HUES64 (cell line): ENCODE measurements around the gene FFAR4.
A peak's percentile ranks its signal among the peaks of the same experiment; 100 is the strongest.

Experiments
- H3K27ac ChIP-seq: 2 replicates; pipeline ENCODE4 v1.7.0; 2013; ENCODE audit warnings: low read depth, low read length, inconsistent platforms
- H3K27me3 ChIP-seq: 2 replicates; pipeline ENCODE4 v1.6.1; 2013; ENCODE audit warnings: mild to moderate bottlenecking, low read length; ENCODE audit not compliant: insufficient read depth
- H3K36me3 ChIP-seq: 2 replicates; pipeline ENCODE4 v1.6.1; 2013; ENCODE audit warnings: mild to moderate bottlenecking, low read length; ENCODE audit not compliant: insufficient read depth
- H3K4me1 ChIP-seq: 2 replicates; pipeline ENCODE4 v1.6.1; 2013; ENCODE audit warnings: mild to moderate bottlenecking, low read length, moderate library complexity; ENCODE audit not compliant: insufficient read depth
- H3K4me3 ChIP-seq: 2 replicates; pipeline ENCODE4 v1.5.1; 2013; ENCODE audit warnings: mild to moderate bottlenecking, low read length, moderate library complexity
- H3K9ac ChIP-seq: 2 replicates; pipeline ENCODE4 v1.6.1; 2013; ENCODE audit warnings: mild to moderate bottlenecking, low read depth, low read length
- H3K9me3 ChIP-seq: 2 replicates; pipeline ENCODE4 v1.6.1; 2013; ENCODE audit warnings: low read depth, low read length; ENCODE audit not compliant: insufficient read depth
- WGBS: fragments of 150-250, 120-280 bp; methylation state at CpG from one replicate; pipeline ENCODE4 v1.1.7; 2013; ENCODE audit warnings: missing lambda C conversion rate; 5-methylcytosine and 5-hydroxymethylcytosine counted together

Gene FFAR4

DNA sequence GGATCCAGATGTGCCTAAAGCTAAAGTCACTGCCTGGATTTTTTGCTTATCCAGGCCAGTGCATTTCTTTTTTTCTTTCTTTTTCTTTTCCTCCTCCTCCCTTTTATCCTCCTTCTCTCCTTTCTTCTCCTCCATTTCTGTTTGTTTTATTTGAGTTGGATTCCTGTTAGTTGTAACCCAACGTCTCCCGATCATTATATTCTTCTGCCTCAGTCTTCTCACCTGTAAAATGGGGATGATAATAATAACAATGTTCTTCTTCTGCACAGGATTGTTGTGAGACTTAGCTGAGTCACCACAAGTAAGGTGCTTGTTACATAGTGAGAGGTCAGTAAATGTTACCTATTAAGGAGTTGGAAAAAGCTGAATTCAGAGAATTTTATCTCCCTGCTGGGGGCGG lies 13.7 kb upstream of the FFAR4 start:
- peaks cover 6% of the 10 kb centered on the region for H3K4me1 ChIP-seq
- no peak overlapping the region for H3K27ac ChIP-seq
- H3K4me3 ChIP-seq = no peak overlapping the region
- no peaks in the 10 kb centered on the region for H3K9me3 ChIP-seq
- no peaks in the 10 kb centered on the region for H3K27me3 ChIP-seq
- H3K9ac ChIP-seq = no peak overlapping the region
- WGBS = 97% methylated on average over 1 of the region's 3 CpGs
- no peaks in the 10 kb centered on the region for H3K36me3 ChIP-seq

DNA sequence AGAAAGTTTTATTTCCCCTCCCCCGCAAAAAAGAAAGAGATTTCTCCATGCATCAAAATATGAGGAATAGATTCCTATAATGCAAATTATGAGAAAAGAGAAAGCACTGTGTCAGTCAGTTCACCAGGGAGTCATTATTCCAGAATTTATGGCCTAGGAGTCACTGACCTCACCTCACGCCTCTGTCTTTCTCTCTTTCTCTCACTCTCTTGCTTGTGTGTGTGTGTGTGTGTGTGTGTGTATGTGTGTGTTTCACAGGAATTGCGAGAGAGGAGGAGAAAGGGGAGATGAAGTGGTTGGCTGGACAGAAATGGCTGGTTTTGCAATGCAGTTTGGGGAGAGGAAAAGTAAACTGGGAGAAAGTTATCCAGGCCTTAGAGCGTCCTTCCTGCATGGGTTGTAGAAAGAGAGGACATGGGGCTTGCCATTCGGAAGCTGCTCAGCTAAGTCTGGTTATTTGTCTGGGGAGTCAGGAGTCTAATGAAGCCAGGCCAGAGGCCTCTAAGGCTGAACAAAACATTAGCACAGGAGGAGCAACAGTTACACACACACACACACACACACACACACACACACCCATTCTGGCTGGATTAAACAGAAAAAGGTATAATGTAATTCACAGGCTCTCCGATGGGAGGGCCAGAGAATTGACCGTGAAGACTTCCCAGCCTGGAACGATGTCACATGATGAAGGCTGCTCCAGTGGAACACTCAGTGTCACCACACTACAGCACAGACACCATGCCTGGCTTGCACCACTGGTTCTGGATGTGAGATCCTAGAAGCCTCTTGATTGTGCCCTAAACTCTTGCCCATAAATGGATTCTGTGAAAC lies 12.8 kb upstream of the FFAR4 start:
- H3K4me3 ChIP-seq = no peak overlapping the region
- no peaks in the 10 kb centered on the region for H3K9me3 ChIP-seq
- no peaks in the 10 kb centered on the region for H3K36me3 ChIP-seq
- peaks cover 6% of the 10 kb centered on the region for H3K4me1 ChIP-seq
- H3K9ac ChIP-seq = no peak overlapping the region
- WGBS = 90% methylated on average over 6 of the region's 8 CpGs
- H3K27ac ChIP-seq = no peak overlapping the region
- no peaks in the 10 kb centered on the region for H3K27me3 ChIP-seq

DNA sequence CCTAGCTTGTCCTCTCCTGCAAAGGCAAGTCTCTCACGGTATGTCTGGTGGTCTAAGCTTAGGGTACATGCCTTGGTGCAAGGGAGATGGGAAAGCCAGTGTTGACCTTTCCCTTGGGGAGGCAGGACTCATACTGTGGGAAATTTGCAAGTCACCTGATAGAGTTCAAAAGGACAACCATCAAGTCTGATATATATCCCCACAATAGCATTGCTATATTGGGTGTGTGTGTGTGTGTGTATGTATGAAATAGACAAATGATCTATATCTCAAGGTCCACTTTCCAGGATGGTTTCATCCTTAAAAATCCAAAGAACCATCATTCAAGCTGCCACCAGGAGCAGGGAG lies 12.2 kb upstream of the FFAR4 start:
- H3K4me3 ChIP-seq = no peak overlapping the region
- no peaks in the 10 kb centered on the region for H3K27me3 ChIP-seq
- 89% methylated on average over 1 of the region's 1 CpG for WGBS
- H3K36me3 ChIP-seq = no peaks in the 10 kb centered on the region
- no peak overlapping the region for H3K27ac ChIP-seq
- H3K9me3 ChIP-seq = no peaks in the 10 kb centered on the region
- no peak overlapping the region for H3K9ac ChIP-seq
- H3K4me1 ChIP-seq = peaks cover 6% of the 10 kb centered on the region

DNA sequence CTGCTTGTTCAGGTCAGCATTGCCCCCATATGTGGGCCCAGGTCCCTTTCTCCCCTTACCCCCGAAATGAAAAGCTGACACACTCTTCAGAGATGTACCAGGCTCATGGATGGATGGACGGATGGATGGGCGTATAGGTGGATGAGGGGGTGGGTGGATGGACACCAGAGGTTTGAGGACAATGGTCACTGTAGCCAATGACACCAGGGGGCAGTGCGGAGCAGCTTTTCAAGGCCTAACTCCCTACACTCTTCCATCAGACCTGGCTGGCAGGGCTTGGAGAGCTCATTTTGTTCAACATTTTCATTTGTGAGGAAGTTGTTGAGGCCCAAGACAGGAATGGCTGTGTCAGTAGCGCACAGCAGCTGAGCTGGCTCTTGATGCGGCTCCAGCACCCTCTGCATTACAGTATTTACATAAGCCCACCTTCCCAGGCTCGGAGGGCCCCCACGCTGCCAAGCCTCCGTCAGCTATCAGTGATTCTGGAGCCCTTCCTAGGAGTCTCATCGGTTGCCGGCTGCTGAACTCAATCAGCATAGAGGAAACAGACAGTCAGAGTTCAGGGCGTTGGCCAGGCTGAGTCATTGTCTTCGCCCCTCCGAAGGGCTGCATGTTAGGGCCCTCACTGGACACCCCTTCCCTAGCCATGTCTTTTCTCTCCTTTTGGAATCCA lies 11.6 kb upstream of the FFAR4 start:
- Histone ChIP-seq H3K9me3 (no peaks in the 10 kb centered on the region), H3K4me3 (no peak overlapping the region), H3K27me3 (no peaks in the 10 kb centered on the region), H3K27ac (no peak overlapping the region; the same call in 1 of the 2 replicates), H3K4me1 (peaks cover 6% of the 10 kb centered on the region), H3K36me3 (no peaks in the 10 kb centered on the region), H3K9ac (no peak overlapping the region)
- WGBS = 39% methylated on average over 13 of the region's 14 CpGs

DNA sequence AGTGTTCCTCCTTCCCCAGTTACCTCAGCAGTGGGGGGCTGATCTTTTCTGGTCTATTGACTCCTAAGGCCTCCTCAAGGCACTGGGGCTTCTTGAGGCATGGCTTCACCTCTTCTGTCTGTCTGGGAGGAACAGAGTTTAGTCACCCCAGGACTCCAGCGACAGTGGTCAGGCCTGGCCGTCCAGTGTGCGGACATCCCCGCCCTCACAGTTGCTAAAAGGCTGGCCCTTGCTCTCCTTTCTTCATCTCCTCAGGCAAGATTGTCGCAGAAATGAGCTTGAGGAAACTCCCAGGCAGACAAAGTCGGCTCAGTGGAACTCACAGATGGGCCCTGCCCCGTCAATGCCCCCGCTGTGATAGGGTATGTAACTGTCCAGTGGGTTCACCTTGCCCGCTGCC lies 7.0 kb upstream of the FFAR4 start:
- Histone ChIP-seq H3K27me3 (peaks cover 23% of the 10 kb centered on the region), H3K4me3 (no peak overlapping the region), H3K36me3 (no peaks in the 10 kb centered on the region), H3K27ac (no peak overlapping the region), H3K9me3 (no peaks in the 10 kb centered on the region), H3K9ac (no peak overlapping the region), H3K4me1 (peaks cover 6% of the 10 kb centered on the region)
- 93% methylated on average over 9 of the region's 9 CpGs for WGBS

DNA sequence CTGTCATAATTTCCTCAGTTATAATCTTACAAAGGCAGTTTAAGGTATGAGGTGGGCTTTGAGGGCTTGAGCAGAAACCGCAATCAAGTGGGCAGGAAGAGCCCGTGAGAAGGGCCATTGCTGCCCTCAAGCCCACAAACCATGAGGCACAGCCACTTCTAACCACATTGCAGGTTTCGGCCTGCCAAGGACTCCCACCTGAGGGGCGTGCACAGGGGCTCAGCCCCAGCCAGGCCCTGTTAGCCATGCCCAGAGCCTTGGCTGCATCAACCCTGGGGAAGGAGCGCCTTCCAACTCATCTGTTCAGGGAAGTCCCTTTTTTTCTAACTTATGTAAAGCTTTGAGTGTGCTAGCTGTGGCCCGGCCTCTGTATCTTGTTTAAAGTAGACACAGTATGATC lies 5.9 kb upstream of the FFAR4 start:
- H3K27me3 ChIP-seq = peaks cover 33% of the 10 kb centered on the region
- H3K36me3 ChIP-seq = no peaks in the 10 kb centered on the region
- no peak overlapping the region for H3K4me3 ChIP-seq
- no peaks in the 10 kb centered on the region for H3K9me3 ChIP-seq
- no peak overlapping the region for H3K27ac ChIP-seq
- 95% methylated on average over 6 of the region's 6 CpGs for WGBS
- no peak overlapping the region for H3K9ac ChIP-seq
- no peaks in the 10 kb centered on the region for H3K4me1 ChIP-seq

DNA sequence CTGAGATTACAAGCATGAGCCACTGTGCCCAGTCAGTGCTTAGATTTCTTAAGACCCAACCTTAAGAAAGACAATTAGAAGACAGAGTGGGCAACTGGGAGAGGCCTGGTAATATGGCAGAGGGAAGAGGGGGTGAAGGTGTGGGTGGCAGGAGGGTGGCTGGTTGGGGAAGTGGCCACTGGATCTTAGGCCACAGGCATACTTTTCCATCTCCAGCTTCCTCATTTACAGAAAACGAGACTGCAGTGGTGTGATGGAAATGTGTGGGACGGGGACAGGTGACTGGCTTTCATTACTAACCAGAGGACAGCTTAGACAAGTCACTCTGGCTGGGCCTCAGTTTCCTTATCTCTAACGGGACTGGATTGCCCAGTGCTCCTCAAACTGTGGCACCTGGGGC lies 1.0 kb upstream of the FFAR4 start:
- Histone ChIP-seq H3K4me1 (no peaks in the 10 kb centered on the region; the same call in 1 of the 2 replicates), H3K27ac (no peak overlapping the region), H3K27me3 (peaks cover 82% of the 10 kb centered on the region), H3K4me3 (no peak overlapping the region), H3K36me3 (no peaks in the 10 kb centered on the region), H3K9me3 (no peaks in the 10 kb centered on the region), H3K9ac (no peak overlapping the region)
- WGBS = 87% methylated on average over 3 of the region's 3 CpGs

DNA sequence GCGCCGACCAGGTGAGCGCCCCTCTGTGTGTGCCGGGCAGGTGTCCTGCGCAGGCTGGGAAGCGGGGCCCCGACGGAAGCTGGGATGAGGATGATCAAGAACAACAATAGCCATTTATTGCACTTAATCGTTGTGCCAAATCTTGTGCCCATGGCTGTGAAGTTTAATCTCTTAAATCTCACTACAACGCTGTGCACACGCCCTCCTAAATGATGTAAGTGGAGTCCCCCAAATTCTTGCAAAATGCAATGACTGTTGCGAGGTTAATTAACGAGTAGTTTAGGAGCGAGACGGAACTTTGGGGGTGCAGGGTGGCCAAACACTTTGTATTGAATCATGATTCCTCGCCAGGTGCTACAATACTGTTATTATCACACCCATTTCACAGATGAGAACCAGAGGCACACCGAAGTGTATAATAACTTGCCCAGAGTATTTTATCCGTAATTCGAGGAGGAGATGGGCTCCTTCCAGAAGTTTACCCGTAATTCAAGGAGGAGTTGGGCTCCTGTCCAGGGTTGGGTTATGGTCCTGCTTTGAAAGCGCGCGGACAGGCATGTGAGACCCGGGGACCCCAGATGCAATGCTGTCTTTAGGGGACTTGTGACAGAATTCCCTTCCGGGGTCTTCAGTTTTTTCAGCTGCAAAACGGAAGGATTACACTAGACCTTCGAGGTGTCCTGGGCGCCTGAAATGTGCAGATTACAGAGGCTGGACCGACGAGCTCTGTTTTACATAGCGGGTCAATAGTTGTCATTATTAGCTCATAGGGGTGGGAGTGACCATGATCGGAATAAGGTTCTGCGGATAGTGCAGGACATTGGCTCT lies 1.0 kb downstream of the FFAR4 start:
- H3K27me3 ChIP-seq = peaks cover 92% of the 10 kb centered on the region
- WGBS = 23% methylated on average over 33 of the region's 33 CpGs
- H3K4me3 ChIP-seq = peak overlapping the region; percentile 53
- H3K27ac ChIP-seq = no peak overlapping the region
- H3K36me3 ChIP-seq = no peaks in the 10 kb centered on the region
- no peaks in the 10 kb centered on the region; the same call in 1 of the 2 replicates for H3K4me1 ChIP-seq
- H3K9me3 ChIP-seq = no peaks in the 10 kb centered on the region
- H3K9ac ChIP-seq = no peak overlapping the region

DNA sequence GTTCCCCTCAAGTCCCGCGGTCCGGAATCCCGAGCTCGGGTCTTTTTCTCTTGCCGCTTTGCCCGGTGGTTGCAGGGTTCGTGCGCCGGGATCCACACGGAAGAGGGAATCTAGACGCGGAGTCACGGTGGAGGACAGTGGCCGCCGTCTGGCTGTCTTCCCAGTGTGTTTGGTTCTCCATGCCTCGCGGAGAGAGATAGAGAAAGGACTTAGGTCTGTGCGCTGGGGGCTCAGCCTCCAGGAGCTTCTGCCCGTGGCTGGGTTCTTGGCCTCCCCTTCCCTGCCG lies 1.6 kb downstream of the FFAR4 start:
- no peaks in the 10 kb centered on the region for H3K36me3 ChIP-seq
- H3K4me1 ChIP-seq = no peaks in the 10 kb centered on the region; the same call in 1 of the 2 replicates
- peaks cover 93% of the 10 kb centered on the region for H3K27me3 ChIP-seq
- 17% methylated on average over 21 of the region's 21 CpGs for WGBS
- H3K9me3 ChIP-seq = no peaks in the 10 kb centered on the region
- no peak overlapping the region for H3K27ac ChIP-seq
- no peak overlapping the region for H3K9ac ChIP-seq
- H3K4me3 ChIP-seq = peak overlapping the region; percentile 20

DNA sequence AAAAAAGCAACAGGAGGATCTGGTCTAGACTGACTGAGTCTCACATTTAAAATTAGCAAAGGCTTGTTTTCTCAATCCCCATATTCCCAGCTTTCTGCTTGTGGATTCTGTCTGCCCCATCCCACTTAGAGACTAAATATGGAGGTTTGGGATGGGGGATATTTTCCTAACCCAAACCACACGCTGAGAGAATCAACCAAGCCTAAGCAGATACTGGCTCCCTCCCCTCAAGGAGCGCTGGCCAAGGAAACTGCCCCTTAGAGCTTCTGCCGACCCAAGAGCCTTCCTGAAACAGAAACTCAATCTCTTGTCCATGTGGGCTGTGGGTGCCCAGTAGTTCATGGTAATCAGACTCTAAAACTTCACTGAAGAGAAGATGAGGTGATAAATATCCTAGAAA lies 3.9 kb downstream of the FFAR4 start:
- WGBS = 30% methylated on average over 2 of the region's 3 CpGs
- H3K9me3 ChIP-seq = no peaks in the 10 kb centered on the region
- no peak overlapping the region for H3K27ac ChIP-seq
- no peak overlapping the region for H3K4me3 ChIP-seq
- H3K9ac ChIP-seq = no peak overlapping the region
- H3K36me3 ChIP-seq = no peaks in the 10 kb centered on the region
- no peaks in the 10 kb centered on the region; the same call in 1 of the 2 replicates for H3K4me1 ChIP-seq
- H3K27me3 ChIP-seq = peaks cover 92% of the 10 kb centered on the region

DNA sequence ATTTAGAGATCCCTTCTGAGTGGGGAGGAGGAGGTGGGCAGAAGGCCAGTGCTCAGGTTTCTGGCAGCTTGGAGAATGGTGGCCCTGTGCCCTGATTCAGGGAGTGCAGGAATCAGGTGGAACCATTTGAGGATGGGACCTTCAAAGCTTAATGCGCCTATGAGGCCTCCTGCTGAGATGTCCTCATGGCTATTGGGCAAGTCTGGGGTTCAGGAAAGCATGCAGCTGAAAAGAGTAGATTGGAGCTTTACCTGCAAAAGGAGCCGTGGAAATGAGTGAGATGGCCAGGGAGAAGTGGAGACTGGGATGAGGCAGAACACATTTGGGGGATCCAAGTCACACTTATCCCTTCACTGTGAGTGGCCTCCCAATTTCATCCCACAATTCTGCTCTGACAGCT lies 6.1 kb downstream of the FFAR4 start:
- Histone ChIP-seq H3K9me3 (no peaks in the 10 kb centered on the region), H3K27ac (no peak overlapping the region), H3K27me3 (peaks cover 71% of the 10 kb centered on the region), H3K36me3 (no peaks in the 10 kb centered on the region), H3K9ac (no peak overlapping the region), H3K4me1 (no peaks in the 10 kb centered on the region; the same call in 1 of the 2 replicates), H3K4me3 (no peak overlapping the region)
- WGBS = 93% methylated on average over 2 of the region's 2 CpGs
